ENCODE measurements around the gene FREY1. TPM values are rescaled to one million over a fixed set of nuclear protein-coding genes. Genes with fewer than 3 reads are reported as not detected.

Gene FREY1
- total RNA-seq: 0.65 TPM in 1 of 2 replicates, not detected in the other

GRCh38 chr11:45906965-45907611 lies at the start of gene FREY1:
Gene FREY1, minus strand, starts transcription at chr11:45907271. Its CDS starts 26 bp downstream, at chr11:45907245.

GRCh38 chr11:45922425-45923082 lies 15.5 kb upstream of the FREY1 start, which contains the start of gene LARGE2:
Gene LARGE2, plus strand, starts transcription at chr11:45922656. Its CDS starts 227 bp downstream, at chr11:45922883.

GRCh38 chr11:45917623-45918330 lies 10.7 kb upstream of the FREY1 start, which contains the start of gene PEX16:
Gene PEX16, minus strand, starts transcription at chr11:45917877. Its CDS starts 66 bp downstream, at chr11:45917811.

GRCh38 chr11:45885274-45885920 lies 21.7 kb downstream of the FREY1 start, which contains the start of gene MAPK8IP1:
Gene MAPK8IP1, plus strand, starts transcription at chr11:45885651. Its CDS starts 170 bp downstream, at chr11:45885821.

Other genes starting within 250 kb of the FREY1 start
- gene CHST1, start 241.6 kb downstream of the FREY1 start, total RNA-seq: 4.9 and 10.2 TPM in 2 replicates
- 24.2 and 27.5 TPM in 2 replicates for gene SLC35C1, start 102.1 kb downstream of the FREY1 start, total RNA-seq
- gene CRY2, start 59.8 kb downstream of the FREY1 start, total RNA-seq: 8.4 and 25.9 TPM in 2 replicates
- 6.7 and 27.8 TPM in 2 replicates for gene MAPK8IP1, start 21.6 kb downstream of the FREY1 start, total RNA-seq
- 26.9 and 45.3 TPM in 2 replicates for gene PEX16, start 10.6 kb upstream of the FREY1 start, total RNA-seq
- gene LARGE2, start 15.4 kb upstream of the FREY1 start, total RNA-seq: 0.24 and 0.52 TPM in 2 replicates
- gene PHF21A, start 214.2 kb upstream of the FREY1 start, total RNA-seq: 11.1 and 27.4 TPM in 2 replicates